ENCODE data around the gene FCHSD2. TPM values are rescaled to one million over a fixed set of nuclear protein-coding genes. Genes with fewer than 3 reads are reported as not detected.

Gene FCHSD2
- total and polyA plus RNA-seq, 2 donors (not counting 1 experiment from before 2014, with no cell fraction given): 113 to 189 TPM

DNA sequence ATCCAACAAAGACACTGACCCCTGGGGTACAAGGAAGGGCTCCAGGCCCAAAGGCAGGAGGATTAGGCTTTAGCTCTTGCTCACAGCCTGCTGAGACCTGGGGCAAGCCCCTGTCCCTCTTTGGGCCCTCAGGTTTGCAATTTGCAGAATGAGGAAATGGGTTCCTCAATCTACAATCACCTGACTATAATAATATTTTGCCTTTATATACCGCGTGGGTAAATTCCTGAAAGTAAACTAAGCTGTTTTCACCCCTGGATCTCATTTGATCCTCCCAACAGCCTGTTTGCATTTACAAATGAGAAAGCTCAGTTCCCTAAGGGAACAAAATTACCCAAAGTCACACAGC lies 349.1 kb downstream of the FCHSD2 start:
- peak overlapping the region; percentile 99 for H3K4me3 Mint-ChIP-seq
- H3K4me2 ChIP-seq (replicated peaks; ENCODE audit: low read depth, low read length, poor library complexity, severe bottlenecking): peak overlapping the region; percentile 62
- H3K4me1 Mint-ChIP-seq: peaks cover 38% of the 10 kb centered on the region
- H3K27ac Mint-ChIP-seq: peak overlapping the region; percentile 100
- no peaks in the 10 kb centered on the region for H3K9me3 Mint-ChIP-seq (ENCODE audit: insufficient read depth)
- H3K27me3 ChIP-seq (replicated peaks in 1 of 4; ENCODE audit: control extremely low read depth in 1 of 4, control insufficient read depth in 3 of 4, insufficient read depth in 4 of 4, low read length in 3 of 4): no peaks in the 10 kb centered on the region
- H3K27ac ChIP-seq (ENCODE audit: low read length in 2 of 2): peak overlapping the region; percentile 94 to 97
- ChIA-PET CTCF (interaction anchor here (0.8 to 10.6 kb wide), 17 partner anchors 10 to 385 kb away, joined by 3 to 390 read pairs (median 4); partner anchors contain the start of gene ATG16L2), POLR2A (interaction anchor here (0.6 to 4.8 kb wide), 10 partner anchors 11 to 71 kb away, joined by 3 to 39 read pairs (median 6); partner anchors contain the start of gene ATG16L2)
- ATAC-seq (ENCODE audit: low read depth): no peak
- peaks cover 10% of the 10 kb centered on the region for H3K79me2 ChIP-seq (ENCODE audit: control insufficient read depth, insufficient read depth, low read length)
- WGBS (ENCODE audit: insufficient coverage): no CpG with 5 or more reads among the region's 2 CpGs
- H3K4me3 ChIP-seq (ENCODE audit: control extremely low read depth in 1 of 5, extremely low read depth in 1 of 5, insufficient read depth in 1 of 5, low read depth in 2 of 5, low read length in 4 of 5): peak overlapping the region; percentile 17 to 98 (median 85)
- no peaks in the 10 kb centered on the region for H3K36me3 ChIP-seq (replicated peaks in 1 of 2; ENCODE audit: control extremely low read depth in 1 of 2, control insufficient read depth in 1 of 2, extremely low read depth in 1 of 2, insufficient read depth in 2 of 2, low read length in 1 of 2)
- H3K27me3 Mint-ChIP-seq: no peaks in the 10 kb centered on the region
- H4K20me1 ChIP-seq (ENCODE audit: control insufficient read depth, insufficient read depth, low read length, poor library complexity, severe bottlenecking): no peaks in the 10 kb centered on the region
- H2AFZ ChIP-seq (ENCODE audit: insufficient read depth, low read depth, low read length, poor library complexity, severe bottlenecking): peak overlapping the region; percentile 90
- TF ChIP-seq, protein P1, sequence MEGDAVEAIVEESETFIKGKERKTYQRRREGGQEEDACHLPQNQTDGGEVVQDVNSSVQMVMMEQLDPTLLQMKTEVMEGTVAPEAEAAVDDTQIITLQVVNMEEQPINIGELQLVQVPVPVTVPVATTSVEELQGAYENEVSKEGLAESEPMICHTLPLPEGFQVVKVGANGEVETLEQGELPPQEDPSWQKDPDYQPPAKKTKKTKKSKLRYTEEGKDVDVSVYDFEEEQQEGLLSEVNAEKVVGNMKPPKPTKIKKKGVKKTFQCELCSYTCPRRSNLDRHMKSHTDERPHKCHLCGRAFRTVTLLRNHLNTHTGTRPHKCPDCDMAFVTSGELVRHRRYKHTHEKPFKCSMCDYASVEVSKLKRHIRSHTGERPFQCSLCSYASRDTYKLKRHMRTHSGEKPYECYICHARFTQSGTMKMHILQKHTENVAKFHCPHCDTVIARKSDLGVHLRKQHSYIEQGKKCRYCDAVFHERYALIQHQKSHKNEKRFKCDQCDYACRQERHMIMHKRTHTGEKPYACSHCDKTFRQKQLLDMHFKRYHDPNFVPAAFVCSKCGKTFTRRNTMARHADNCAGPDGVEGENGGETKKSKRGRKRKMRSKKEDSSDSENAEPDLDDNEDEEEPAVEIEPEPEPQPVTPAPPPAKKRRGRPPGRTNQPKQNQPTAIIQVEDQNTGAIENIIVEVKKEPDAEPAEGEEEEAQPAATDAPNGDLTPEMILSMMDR (IDR thresholded peaks at IDR 0.05): no peak
- no peak for TF ChIP-seq EZH2 (IDR thresholded peaks at IDR 0.05; ENCODE audit: borderline replicate concordance, insufficient read depth, low read depth, low read length, poor library complexity, severe bottlenecking)
- H3K9ac ChIP-seq (ENCODE audit: low read length): peak overlapping the region; percentile 95
- H3K9me3 ChIP-seq (ENCODE audit: control extremely low read depth in 1 of 3, control insufficient read depth in 2 of 3, insufficient read depth in 1 of 3, low read length in 2 of 3): no peaks in the 10 kb centered on the region
- DNase-seq: no peak
- H3K4me1 ChIP-seq (ENCODE audit: control insufficient read depth in 2 of 2, insufficient read depth in 2 of 2, low read length in 2 of 2): peaks cover 23 to 29% of the 10 kb centered on the region in 2 donors
- intact Hi-C loops (cut with micrococcal nuclease): loop anchor here (1.0 kb wide), 4 partner anchors 22 to 109 kb away; partner anchors contain the start of gene ARAP1

DNA sequence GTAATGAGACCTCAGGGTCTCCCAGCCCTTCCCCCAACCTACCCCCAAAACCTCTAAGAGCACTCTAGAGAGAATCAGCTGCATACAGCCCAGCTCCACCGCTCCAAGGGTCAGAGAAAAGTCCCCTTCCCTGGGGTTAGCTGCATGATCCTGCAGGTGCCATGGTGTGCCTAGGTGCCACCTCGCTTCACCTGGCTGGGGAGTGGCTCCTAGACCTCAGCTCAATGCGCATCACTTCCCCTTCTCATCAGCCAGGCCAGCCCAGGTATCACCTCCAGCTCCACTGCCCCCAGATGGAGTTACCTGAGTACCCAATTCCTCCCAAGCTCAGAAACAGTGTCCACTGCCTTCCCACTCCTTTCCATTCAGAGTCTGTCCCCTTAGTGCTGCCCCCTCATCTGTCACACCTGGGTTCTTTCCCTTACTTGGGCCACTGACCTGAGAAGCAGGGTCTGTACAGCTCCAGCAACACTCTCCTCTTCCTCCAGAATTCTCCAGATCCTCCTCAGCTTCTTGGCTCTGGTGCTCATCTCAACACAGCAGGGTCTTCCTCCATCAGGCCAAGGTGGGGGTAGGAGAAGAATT lies 349.6 kb downstream of the FCHSD2 start:
- Histone ChIP-seq H3K4me1 (ENCODE audit: control insufficient read depth in 2 of 2, insufficient read depth in 2 of 2, low read length in 2 of 2) (peaks cover 28 to 34% of the 10 kb centered on the region in 2 donors), H3K27ac (ENCODE audit: low read length in 2 of 2) (peak overlapping the region; percentile 94 to 97), H3K79me2 (ENCODE audit: control insufficient read depth, insufficient read depth, low read length) (peaks cover 10% of the 10 kb centered on the region), H2AFZ (ENCODE audit: insufficient read depth, low read depth, low read length, poor library complexity, severe bottlenecking) (peak overlapping the region; percentile 90), H3K27me3 (replicated peaks in 1 of 4; ENCODE audit: control extremely low read depth in 1 of 4, control insufficient read depth in 3 of 4, insufficient read depth in 4 of 4, low read length in 3 of 4) (no peaks in the 10 kb centered on the region), H3K9ac (ENCODE audit: low read length) (peak overlapping the region; percentile 95), H3K36me3 (replicated peaks in 1 of 2; ENCODE audit: control extremely low read depth in 1 of 2, control insufficient read depth in 1 of 2, extremely low read depth in 1 of 2, insufficient read depth in 2 of 2, low read length in 1 of 2) (no peaks in the 10 kb centered on the region), H4K20me1 (ENCODE audit: control insufficient read depth, insufficient read depth, low read length, poor library complexity, severe bottlenecking) (no peaks in the 10 kb centered on the region), H3K4me2 (replicated peaks; ENCODE audit: low read depth, low read length, poor library complexity, severe bottlenecking) (peak overlapping the region; percentile 62), H3K4me3 (ENCODE audit: control extremely low read depth in 1 of 5, extremely low read depth in 1 of 5, insufficient read depth in 1 of 5, low read depth in 2 of 5, low read length in 4 of 5) (no peak overlapping the region), H3K9me3 (ENCODE audit: control extremely low read depth in 1 of 3, control insufficient read depth in 2 of 3, insufficient read depth in 1 of 3, low read length in 2 of 3) (no peaks in the 10 kb centered on the region)
- WGBS (ENCODE audit: insufficient coverage): 85% methylated on average over 3 of the region's 3 CpGs
- ChIA-PET CTCF (interaction anchor here (0.7 to 10.6 kb wide), 18 partner anchors 10 to 385 kb away, joined by 3 to 390 read pairs (median 4); partner anchors contain the start of gene ATG16L2), POLR2A (interaction anchor here (0.6 to 4.8 kb wide), 9 partner anchors 11 to 70 kb away, joined by 3 to 39 read pairs (median 6); partner anchors contain the start of gene ATG16L2)
- peaks cover 43% of the 10 kb centered on the region for H3K4me1 Mint-ChIP-seq
- H3K27ac Mint-ChIP-seq: peak overlapping the region; percentile 100
- TF ChIP-seq, protein P1 (IDR thresholded peaks at IDR 0.05): no peak
- no peak for TF ChIP-seq EZH2 (IDR thresholded peaks at IDR 0.05; ENCODE audit: borderline replicate concordance, insufficient read depth, low read depth, low read length, poor library complexity, severe bottlenecking)
- ATAC-seq (ENCODE audit: low read depth) (no peak), DNase-seq (peak; percentile 59)
- intact Hi-C loops (cut with micrococcal nuclease): loop anchor here (1.0 kb wide), 4 partner anchors 23 to 108 kb away; partner anchors contain the start of gene ARAP1
- no peaks in the 10 kb centered on the region for H3K9me3 Mint-ChIP-seq (ENCODE audit: insufficient read depth)
- no peaks in the 10 kb centered on the region for H3K27me3 Mint-ChIP-seq
- peak overlapping the region; percentile 99 for H3K4me3 Mint-ChIP-seq

All from B cell (primary cell).